SK-N-SH (cell line): ENCODE measurements around the gene LYPD4. TPM values are rescaled to one million over a fixed set of nuclear protein-coding genes. Genes with fewer than 3 reads are reported as not detected.

Experiments used
- CTCF ChIA-PET: fragments of 300-600, 350-600 bp; formaldehyde crosslinking; extraction: SDS; loops from one replicate; lab custom pipeline; 2021; lab: Yijun Ruan, JAX
- POLR2A ChIA-PET: fragments of 350-600 bp; sonication (Branson Sonifier 250); formaldehyde crosslinking; extraction: SDS; loops from one replicate; lab custom pipeline; 2020; ENCODE audit warnings: antibody characterized with exemption, inconsistent platforms; lab: Yijun Ruan, JAX
- DNase-seq: peaks from one replicate; pipeline ENCODE4 v3.0.0; 2012
- H2AFZ ChIP-seq: fragments of 200-600 bp; sonication (generic); 2 replicates; pipeline ENCODE4 v1.8.1; 2016; ENCODE audit warnings: antibody characterized with exemption, mild to moderate bottlenecking, low read depth
- H3F3A ChIP-seq: fragments of 200-600 bp; sonication (generic); replicated peaks from 2 replicates; pipeline ENCODE3; 2016; ENCODE audit warnings: antibody characterized with exemption, mild to moderate bottlenecking; ENCODE audit not compliant: insufficient read depth
- H3K27ac ChIP-seq, 2 experiments: fragments of 200-500 bp in 1 of 2; fragments of 200-600 bp in 1 of 2; sonication (Bioruptor generic) in 1 of 2; sonication (generic), shearing (Covaris generic) in 1 of 2; 2 replicates each; pipeline versions ENCODE4 v1.5.1 to v1.6.1; 2014 to 2016; ENCODE audit warnings: low read depth in 2 of 2, inconsistent platforms in 1 of 2, low read length in 1 of 2, mild to moderate bottlenecking in 1 of 2, mixed read lengths in 1 of 2
- H3K27me3 ChIP-seq: fragments of 200-600 bp; sonication (generic), shearing (Covaris generic); 2 replicates; pipeline ENCODE4 v1.6.1; 2016; ENCODE audit warnings: mixed run types; ENCODE audit not compliant: insufficient read depth
- H3K36me3 ChIP-seq, 2 experiments: fragments of 200-500 bp in 1 of 2; fragments of 200-600 bp in 1 of 2; sonication (Bioruptor generic) in 1 of 2; sonication (generic) in 1 of 2; replicated peaks in 1 of 2; 2 replicates each; pipeline versions ENCODE3 to v1.5.1; 2014 to 2016; ENCODE audit warnings: low read length in 1 of 2, mild to moderate bottlenecking in 1 of 2; ENCODE audit not compliant: insufficient read depth in 2 of 2, control insufficient read depth in 1 of 2
- H3K4me1 ChIP-seq, 2 experiments: fragments of 200-500 bp in 1 of 2; fragments of 200-600 bp in 1 of 2; sonication (Bioruptor generic) in 1 of 2; sonication (generic), shearing (Covaris generic) in 1 of 2; 2 replicates each; pipeline versions ENCODE4 v1.5.1 to v1.6.1; 2014 to 2016; ENCODE audit warnings: low read depth in 1 of 2, low read length in 1 of 2, mixed run types in 1 of 2; ENCODE audit not compliant: insufficient read depth in 2 of 2, control insufficient read depth in 1 of 2
- H3K4me2 ChIP-seq: fragments of 200-600 bp; sonication (generic), shearing (Covaris generic); 2 replicates; pipeline ENCODE4 v1.6.1; 2017; ENCODE audit warnings: mixed run types
- H3K4me3 ChIP-seq, 2 experiments: fragments of 200-500 bp in 1 of 2; fragments of 200-600 bp in 1 of 2; sonication (Bioruptor generic) in 1 of 2; sonication (generic), shearing (Covaris generic) in 1 of 2; 2 replicates each; pipeline versions ENCODE4 v1.5.1 to v1.8.1; 2014 to 2016; ENCODE audit warnings: low read depth in 2 of 2, inconsistent platforms in 1 of 2, low read length in 1 of 2, mild to moderate bottlenecking in 1 of 2, mixed read lengths in 1 of 2, moderate library complexity in 1 of 2
- H3K79me2 ChIP-seq: fragments of 200-600 bp; sonication (generic); 2 replicates; pipeline ENCODE4 v1.8.1; 2017; ENCODE audit warnings: mild to moderate bottlenecking; ENCODE audit not compliant: insufficient read depth
- H3K9ac ChIP-seq: fragments of 200-600 bp; sonication (generic); 2 replicates; pipeline ENCODE4 v1.6.1; 2017; ENCODE audit warnings: mixed run types
- H3K9me2 ChIP-seq: fragments of 200-600 bp; sonication (generic); 2 replicates; pipeline ENCODE4 v1.6.1; 2017; ENCODE audit warnings: mixed run types
- H3K9me3 ChIP-seq: fragments of 200-600 bp; sonication (generic); 2 replicates; pipeline ENCODE4 v1.6.1; 2017; ENCODE audit warnings: mixed run types, mild to moderate bottlenecking, moderate library complexity
- H4K20me1 ChIP-seq: fragments of 200-600 bp; sonication (generic); 2 replicates; pipeline ENCODE4 v1.6.1; 2017; ENCODE audit warnings: mild to moderate bottlenecking, mixed run types; ENCODE audit not compliant: insufficient read depth
- ELF1 ChIP-seq: IDR thresholded peaks from 2 replicates; pipeline ENCODE4 v1.4.0; 2012
- GABPA ChIP-seq: IDR thresholded peaks from 2 replicates; pipeline ENCODE4 v1.4.0; 2012; ENCODE audit warnings: low read depth, mild to moderate bottlenecking
- JUND ChIP-seq: IDR thresholded peaks from 2 replicates; pipeline ENCODE4 v1.4.0; 2012
- MEF2A ChIP-seq: IDR thresholded peaks from 2 replicates; pipeline ENCODE4 v1.4.0; 2012; ENCODE audit warnings: low read depth, borderline replicate concordance
- NRF1 ChIP-seq: IDR thresholded peaks from 2 replicates; pipeline ENCODE4 v1.6.1; 2012; ENCODE audit warnings: low read depth, mild to moderate bottlenecking, low read length
- POLR2AphosphoS5 ChIP-seq: IDR thresholded peaks from 2 replicates; pipeline ENCODE4 v1.6.1; 2012; ENCODE audit warnings: low read depth, low read length
- RAD21 ChIP-seq: IDR thresholded peaks from 2 replicates; pipeline ENCODE4 v1.6.1; 2012; ENCODE audit warnings: mild to moderate bottlenecking, low read length
- RCOR1 ChIP-seq: fragments of 150-350 bp; IDR thresholded peaks from 2 replicates; pipeline ENCODE4 v1.6.1; 2017; ENCODE audit warnings: antibody characterized with exemption, low read length
- RFX5 ChIP-seq: IDR thresholded peaks from 2 replicates; pipeline ENCODE4 v1.6.1; 2012; ENCODE audit warnings: mild to moderate bottlenecking, improper control_type of control experiment, low read length
- SMC3 ChIP-seq: IDR thresholded peaks from 2 replicates; pipeline ENCODE4 v1.6.1; 2012; ENCODE audit warnings: low read depth, low read length, improper control_type of control experiment
- YY1 ChIP-seq: IDR thresholded peaks from 2 replicates; pipeline ENCODE4 v1.4.0; 2012; ENCODE audit warnings: low read depth, mild to moderate bottlenecking
- WGBS: methylation state at CpG from one replicate; pipeline ENCODE4 v1.1.6; 2017; ENCODE audit warnings: low lambda C conversion rate; 5-methylcytosine and 5-hydroxymethylcytosine counted together
- polyA plus RNA-seq, 3 experiments: library from polyadenylated mRNA; depleted of rRNA; stranded (reverse); fragments of >200 nt; gene quantifications; 2 replicates each; pipeline ENCODE4 v1.2.3, GENCODE V29; 2012
- TF ChIP-seq, protein P1 (sequence below): fragments of 200-600 bp; sonication (generic); IDR thresholded peaks from 2 replicates; pipeline ENCODE4 v1.6.1; 2017; ENCODE audit warnings: antibody characterized with exemption, mild to moderate bottlenecking, moderate library complexity
- TF ChIP-seq, protein P2 (sequence below): IDR thresholded peaks from 2 replicates; pipeline ENCODE4 v1.4.0; 2012; ENCODE audit warnings: low read depth, borderline replicate concordance
- TF ChIP-seq, protein P3 (sequence below): fragments of 150-350 bp; IDR thresholded peaks from 2 replicates; pipeline ENCODE4 v1.6.1; 2017; ENCODE audit warnings: antibody characterized with exemption, low read length, low read depth, borderline replicate concordance

The LYPD4 gene
- polyA plus RNA-seq, 1 of the 3 experiments (the other 2 are of a cell fraction), result not detected

DNA sequence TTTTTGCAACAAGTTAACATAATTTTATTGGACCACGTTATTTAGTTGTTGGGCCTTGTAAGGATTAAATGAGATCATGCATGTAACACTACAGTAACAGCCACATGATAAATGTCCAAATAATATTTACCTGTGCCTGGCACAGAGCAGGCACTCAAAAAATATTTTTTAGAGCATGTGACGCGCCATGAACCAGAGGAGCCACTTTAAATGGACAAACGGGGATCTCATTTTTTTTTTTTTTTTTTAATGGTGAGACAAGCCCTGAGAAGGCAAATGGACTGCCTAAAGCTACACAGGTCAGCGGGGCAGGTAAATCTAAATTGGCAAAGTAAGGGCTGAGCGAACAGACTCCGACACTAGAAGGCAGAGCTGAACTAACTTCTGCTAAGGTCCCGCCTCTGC, 14.7 kb upstream of the LYPD4 start:
- Histone ChIP-seq H2AFZ (peak overlapping the region; percentile 81), H3K4me3 (peak overlapping the region; percentile 83 to 93), H3K9me2 (no peaks in the 10 kb centered on the region), H3K4me2 (peak overlapping the region; percentile 88), H3K4me1 (peaks cover 31 to 35% of the 10 kb centered on the region in 2 experiments), H3K79me2 (peaks cover 42% of the 10 kb centered on the region), H3K27ac (peak overlapping the region in 1 of 2 experiments; percentile 44; a peak in 2 of 4 replicates), H4K20me1 (peaks cover 31% of the 10 kb centered on the region), H3K9ac (peak overlapping the region; percentile 20; the same call in 1 of the 2 replicates), H3K36me3 (peaks cover 33 to 36% of the 10 kb centered on the region in 2 experiments), H3F3A (peaks cover 9% of the 10 kb centered on the region), H3K9me3 (no peaks in the 10 kb centered on the region), H3K27me3 (peaks cover 18% of the 10 kb centered on the region; the same call in 1 of the 2 replicates)
- no peak for DNase-seq
- CTCF ChIA-PET, result interaction anchor here (1.0 to 3.1 kb wide), 13 partner anchors 9 to 98 kb away, joined by 3 to 21 read pairs (median 4); partner anchors contain the start of genes ARHGEF1 and RABAC1
- peak; percentile 49; the same call in 1 of the 2 replicates for TF ChIP-seq POLR2AphosphoS5
- TF ChIP-seq JUND, result no peak
- TF ChIP-seq ELF1, result no peak
- no peak for TF ChIP-seq RCOR1
- no peak for TF ChIP-seq MEF2A
- TF ChIP-seq SMC3, result peak; percentile 30; the same call in 1 of the 2 replicates
- peak; percentile 48 for TF ChIP-seq RAD21
- POLR2A ChIA-PET, result interaction anchor here (1.3 to 2.1 kb wide), 6 partner anchors 9 to 132 kb away, joined by 4 to 14 read pairs (median 6); partner anchors contain the start of gene RABAC1
- WGBS, result 21% methylated on average over 8 of the region's 8 CpGs

DNA sequence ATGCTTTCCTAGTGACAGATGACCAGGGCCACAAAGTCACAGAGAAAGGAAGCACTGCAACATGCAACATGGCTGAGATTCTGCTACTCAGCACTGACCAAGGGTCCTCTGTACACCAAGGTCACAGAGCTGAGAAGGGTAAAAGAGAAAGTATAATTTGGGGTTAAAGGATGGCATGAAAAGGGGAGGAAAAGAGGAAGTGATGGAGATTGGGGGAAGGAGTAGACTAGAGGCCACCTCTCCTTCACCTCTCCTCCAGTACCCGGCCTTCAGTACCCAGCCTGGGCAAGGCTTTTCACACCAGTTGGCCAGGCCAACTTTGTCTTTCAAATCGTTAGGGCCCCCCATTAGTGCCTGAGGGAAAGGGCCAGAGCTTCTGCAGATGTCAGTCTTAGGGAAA, 9.3 kb upstream of the LYPD4 start:
- Histone ChIP-seq H3K9ac (no peak overlapping the region), H3K4me1 (no peaks in the 10 kb centered on the region; a peak in 1 of 4 replicates), H3K27me3 (peaks cover 67% of the 10 kb centered on the region), H3K79me2 (no peaks in the 10 kb centered on the region), H3K4me2 (no peak overlapping the region), H3K36me3 (no peaks in the 10 kb centered on the region), H3K4me3 (no peak overlapping the region), H3K9me3 (no peaks in the 10 kb centered on the region), H3K9me2 (no peaks in the 10 kb centered on the region), H2AFZ (no peak overlapping the region), H3K27ac (no peak overlapping the region), H4K20me1 (no peaks in the 10 kb centered on the region), H3F3A (no peaks in the 10 kb centered on the region)
- TF ChIP-seq GABPA, result no peak
- no peak for TF ChIP-seq JUND
- TF ChIP-seq, protein P1, sequence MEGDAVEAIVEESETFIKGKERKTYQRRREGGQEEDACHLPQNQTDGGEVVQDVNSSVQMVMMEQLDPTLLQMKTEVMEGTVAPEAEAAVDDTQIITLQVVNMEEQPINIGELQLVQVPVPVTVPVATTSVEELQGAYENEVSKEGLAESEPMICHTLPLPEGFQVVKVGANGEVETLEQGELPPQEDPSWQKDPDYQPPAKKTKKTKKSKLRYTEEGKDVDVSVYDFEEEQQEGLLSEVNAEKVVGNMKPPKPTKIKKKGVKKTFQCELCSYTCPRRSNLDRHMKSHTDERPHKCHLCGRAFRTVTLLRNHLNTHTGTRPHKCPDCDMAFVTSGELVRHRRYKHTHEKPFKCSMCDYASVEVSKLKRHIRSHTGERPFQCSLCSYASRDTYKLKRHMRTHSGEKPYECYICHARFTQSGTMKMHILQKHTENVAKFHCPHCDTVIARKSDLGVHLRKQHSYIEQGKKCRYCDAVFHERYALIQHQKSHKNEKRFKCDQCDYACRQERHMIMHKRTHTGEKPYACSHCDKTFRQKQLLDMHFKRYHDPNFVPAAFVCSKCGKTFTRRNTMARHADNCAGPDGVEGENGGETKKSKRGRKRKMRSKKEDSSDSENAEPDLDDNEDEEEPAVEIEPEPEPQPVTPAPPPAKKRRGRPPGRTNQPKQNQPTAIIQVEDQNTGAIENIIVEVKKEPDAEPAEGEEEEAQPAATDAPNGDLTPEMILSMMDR, result no peak
- CTCF ChIA-PET, result interaction anchor here (0.6 to 5.5 kb wide), 3 partner anchors 17 to 59 kb away, joined by 3 to 34 read pairs (median 3); no protein-coding TSS in a partner anchor
- DNase-seq, result no peak
- POLR2A ChIA-PET, result no interaction called here
- 3% methylated on average over 2 of the region's 2 CpGs for WGBS

DNA sequence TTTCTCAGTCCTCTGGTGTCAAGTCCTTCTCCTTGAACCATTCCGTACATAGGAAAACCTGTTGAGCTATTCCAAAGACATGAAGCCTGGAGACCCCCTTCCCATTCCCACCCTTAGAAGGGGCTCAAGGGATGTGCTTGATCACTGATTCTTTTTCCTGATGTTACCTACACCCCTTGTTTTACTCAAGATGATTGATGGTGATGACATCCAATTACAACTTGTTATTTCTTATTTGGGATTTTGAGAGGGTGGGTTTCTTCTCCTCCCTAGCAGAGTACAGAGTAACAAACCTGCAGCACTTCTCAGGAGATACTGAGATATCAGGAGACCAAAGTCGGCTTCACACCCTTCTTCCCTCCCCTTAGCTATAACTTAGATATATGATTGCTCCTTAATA, 8.9 kb upstream of the LYPD4 start:
- WGBS, result 14% methylated on average over 2 of the region's 2 CpGs
- Histone ChIP-seq H3K4me2 (no peak overlapping the region), H3K27ac (no peak overlapping the region), H3K9ac (no peak overlapping the region), H3K4me3 (no peak overlapping the region), H2AFZ (no peak overlapping the region), H3K9me3 (no peaks in the 10 kb centered on the region), H3F3A (no peaks in the 10 kb centered on the region), H3K36me3 (no peaks in the 10 kb centered on the region), H3K79me2 (no peaks in the 10 kb centered on the region), H3K27me3 (peaks cover 67% of the 10 kb centered on the region), H4K20me1 (no peaks in the 10 kb centered on the region), H3K9me2 (no peaks in the 10 kb centered on the region), H3K4me1 (no peaks in the 10 kb centered on the region)
- ChIA-PET CTCF (interaction anchor here (1.0 to 5.5 kb wide), 2 partner anchors 12 to 17 kb away, joined by 3 to 34 read pairs; no protein-coding TSS in a partner anchor), POLR2A (no interaction called here)
- no peak for DNase-seq
- TF ChIP-seq, protein P1, result no peak
- TF ChIP-seq, protein P2, sequence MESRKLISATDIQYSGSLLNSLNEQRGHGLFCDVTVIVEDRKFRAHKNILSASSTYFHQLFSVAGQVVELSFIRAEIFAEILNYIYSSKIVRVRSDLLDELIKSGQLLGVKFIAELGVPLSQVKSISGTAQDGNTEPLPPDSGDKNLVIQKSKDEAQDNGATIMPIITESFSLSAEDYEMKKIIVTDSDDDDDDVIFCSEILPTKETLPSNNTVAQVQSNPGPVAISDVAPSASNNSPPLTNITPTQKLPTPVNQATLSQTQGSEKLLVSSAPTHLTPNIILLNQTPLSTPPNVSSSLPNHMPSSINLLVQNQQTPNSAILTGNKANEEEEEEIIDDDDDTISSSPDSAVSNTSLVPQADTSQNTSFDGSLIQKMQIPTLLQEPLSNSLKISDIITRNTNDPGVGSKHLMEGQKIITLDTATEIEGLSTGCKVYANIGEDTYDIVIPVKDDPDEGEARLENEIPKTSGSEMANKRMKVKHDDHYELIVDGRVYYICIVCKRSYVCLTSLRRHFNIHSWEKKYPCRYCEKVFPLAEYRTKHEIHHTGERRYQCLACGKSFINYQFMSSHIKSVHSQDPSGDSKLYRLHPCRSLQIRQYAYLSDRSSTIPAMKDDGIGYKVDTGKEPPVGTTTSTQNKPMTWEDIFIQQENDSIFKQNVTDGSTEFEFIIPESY, result no peak
- no peak for TF ChIP-seq RFX5
- TF ChIP-seq NRF1, result no peak
- TF ChIP-seq SMC3, result no peak
- no peak for TF ChIP-seq RCOR1
- TF ChIP-seq, protein P3, sequence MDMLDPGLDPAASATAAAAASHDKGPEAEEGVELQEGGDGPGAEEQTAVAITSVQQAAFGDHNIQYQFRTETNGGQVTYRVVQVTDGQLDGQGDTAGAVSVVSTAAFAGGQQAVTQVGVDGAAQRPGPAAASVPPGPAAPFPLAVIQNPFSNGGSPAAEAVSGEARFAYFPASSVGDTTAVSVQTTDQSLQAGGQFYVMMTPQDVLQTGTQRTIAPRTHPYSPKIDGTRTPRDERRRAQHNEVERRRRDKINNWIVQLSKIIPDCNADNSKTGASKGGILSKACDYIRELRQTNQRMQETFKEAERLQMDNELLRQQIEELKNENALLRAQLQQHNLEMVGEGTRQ, result no peak
- no peak for TF ChIP-seq ELF1
- no peak for TF ChIP-seq YY1
